22Rv1 (cell line): ENCODE measurements around the gene CDC42BPB.

Source experiments
- CTCF ChIP-seq: fragments of 450-650 bp; IDR thresholded peaks from 2 replicates; pipeline ENCODE4 v1.5.1; 2017; ENCODE audit warnings: mild to moderate bottlenecking
- ZFX ChIP-seq: fragments of 450-650 bp; IDR thresholded peaks from 2 replicates; pipeline ENCODE4 v1.6.1; 2017; ENCODE audit warnings: antibody characterized with exemption, borderline replicate concordance

GRCh38 chr14:102898298-102898697 is 159.1 kb downstream of the CDC42BPB start:
- TF ChIP-seq CTCF (no peak), ZFX (no peak)
